GM12891 (cell line): Measurements from ENCODE around the gene TBC1D8B.

ENCODE experiments used
- POLR2A ChIP-seq: IDR thresholded peaks from 2 replicates; pipeline ENCODE4 v1.6.1; 2011; ENCODE audit warnings: low read depth, low read length, control low read depth
- POLR2AphosphoS5 ChIP-seq: IDR thresholded peaks from 2 replicates; pipeline ENCODE4 v1.6.1; 2011; ENCODE audit warnings: low read depth, low read length, control low read depth
- SPI1 ChIP-seq: IDR thresholded peaks from 2 replicates; pipeline ENCODE4 v1.6.1; 2011; ENCODE audit warnings: low read depth, low read length, control low read depth
- TAF1 ChIP-seq: IDR thresholded peaks from 2 replicates; pipeline ENCODE4 v1.6.1; 2011; ENCODE audit warnings: low read depth, low read length, control low read depth

- no peak for TF ChIP-seq POLR2A
- no peak for TF ChIP-seq TAF1
- TF ChIP-seq POLR2AphosphoS5, result no peak
- no peak for TF ChIP-seq SPI1
Observed at GRCh38 chrX:106862972-106863688, 60.7 kb downstream of the TBC1D8B start.
